GM23338 (cell line): Measurements from ENCODE around the gene ABHD12. TPM values are rescaled to one million over a fixed set of nuclear protein-coding genes. Genes with fewer than 3 reads are reported as not detected.

Experiments
- ATAC-seq: fragments of 200-7000 bp; cut with Tn5 transposase; 3 replicates; pipeline ENCODE4 v1.9.1; 2020
- DNase-seq: peaks from one replicate; pipeline ENCODE4 v3.0.0-alpha.2; 2015; ENCODE audit warnings: low spot score
- H2AFZ ChIP-seq: fragments of 200-600 bp; sonication (generic); 2 replicates; pipeline ENCODE4 v1.8.0; 2016; ENCODE audit warnings: antibody characterized with exemption, mild to moderate bottlenecking, moderate library complexity
- H3F3A ChIP-seq: fragments of 200-600 bp; sonication (generic); replicated peaks from 2 replicates; pipeline ENCODE4 v1.8.0; 2017; ENCODE audit warnings: antibody characterized with exemption, mixed run types, low read depth
- H3K27ac ChIP-seq: fragments of 200-600 bp; sonication (generic); 2 replicates; pipeline ENCODE4 v1.6.1; 2016; ENCODE audit warnings: low read depth
- H3K27me3 ChIP-seq: fragments of 200-600 bp; sonication (generic); 2 replicates; pipeline ENCODE4 v1.8.0; 2016; ENCODE audit warnings: mild to moderate bottlenecking, mixed run types, moderate library complexity; ENCODE audit not compliant: insufficient read depth
- H3K36me3 ChIP-seq: fragments of 200-600 bp; sonication (generic); 2 replicates; pipeline ENCODE4 v1.8.0; 2016; ENCODE audit warnings: mild to moderate bottlenecking; ENCODE audit not compliant: insufficient read depth
- H3K4me1 ChIP-seq: fragments of 200-600 bp; sonication (generic); 2 replicates; pipeline ENCODE4 v1.8.0; 2016; ENCODE audit warnings: mild to moderate bottlenecking, moderate library complexity; ENCODE audit not compliant: insufficient read depth
- H3K4me2 ChIP-seq: fragments of 200-600 bp; sonication (generic); 2 replicates; pipeline ENCODE4 v1.7.1; 2017; ENCODE audit warnings: mixed run types
- H3K4me3 ChIP-seq: fragments of 200-600 bp; sonication (generic); 2 replicates; pipeline ENCODE4 v1.6.1; 2016; ENCODE audit warnings: mixed run types
- H3K79me2 ChIP-seq: fragments of 200-600 bp; sonication (generic); replicated peaks from 2 replicates; pipeline ENCODE4 v1.8.0; 2017; ENCODE audit warnings: mild to moderate bottlenecking; ENCODE audit not compliant: insufficient read depth
- H3K9me2 ChIP-seq: fragments of 200-600 bp; sonication (generic); 2 replicates; pipeline ENCODE4 v1.8.0; 2017; ENCODE audit not compliant: insufficient read depth
- H4K20me1 ChIP-seq: fragments of 200-600 bp; sonication (generic); replicated peaks from 2 replicates; pipeline ENCODE4 v1.8.0; 2017; ENCODE audit warnings: mild to moderate bottlenecking; ENCODE audit not compliant: insufficient read depth
- H3K27ac Mint-ChIP-seq: 2 replicates; pipeline ENCODE4 v1.8.0; 2020; ENCODE audit warnings: inconsistent platforms, mild to moderate bottlenecking, moderate library complexity, mixed read lengths
- H3K27me3 Mint-ChIP-seq: 3 replicates; pipeline ENCODE4 v1.8.0; 2022; ENCODE audit warnings: low read depth, mild to moderate bottlenecking, moderate library complexity, mixed read lengths, inconsistent platforms; ENCODE audit not compliant: insufficient read depth, poor library complexity
- H3K36me3 Mint-ChIP-seq: 3 replicates; pipeline ENCODE4 v1.8.0; 2021; ENCODE audit warnings: low read depth, mild to moderate bottlenecking, inconsistent platforms, moderate library complexity, mixed read lengths
- H3K4me1 Mint-ChIP-seq: 3 replicates; pipeline ENCODE4 v1.8.0; 2020; ENCODE audit warnings: mild to moderate bottlenecking, inconsistent platforms, mixed read lengths
- H3K4me3 Mint-ChIP-seq: 3 replicates; pipeline ENCODE4 v1.8.0; 2021; ENCODE audit warnings: moderate library complexity, mild to moderate bottlenecking, inconsistent platforms, mixed read lengths
- H3K9me3 Mint-ChIP-seq: 3 replicates; pipeline ENCODE4 v1.8.0; 2020; ENCODE audit warnings: moderate library complexity, mild to moderate bottlenecking, inconsistent platforms, mixed read lengths
- CREB1 ChIP-seq: fragments of 250-450 bp; sonication (Bioruptor Pico); IDR thresholded peaks from 2 replicates; pipeline ENCODE4 v1.5.0; 2020; ENCODE audit warnings: low read depth, mild to moderate bottlenecking, moderate library complexity
- CTCF ChIP-seq, 2 experiments: fragments of 200-600 bp in 1 of 2; sonication (generic) in 1 of 2; conservative IDR thresholded peaks; 2 replicates each; pipeline versions ENCODE4 v1.5.1 to v1.6.1; 2016 to 2017; ENCODE audit warnings: antibody characterized with exemption in 2 of 2, low read depth in 2 of 2, mild to moderate bottlenecking in 2 of 2, moderate library complexity in 1 of 2
- ETS1 ChIP-seq: IDR thresholded peaks from 2 replicates; pipeline ENCODE4 v1.6.1; 2016; ENCODE audit warnings: antibody characterized with exemption
- EZH2 ChIP-seq: fragments of 200-600 bp; sonication (generic); IDR thresholded peaks from one replicate; pipeline ENCODE4 v1.8.0; 2017; ENCODE audit warnings: antibody characterized with exemption, mild to moderate bottlenecking, low read depth; ENCODE audit not compliant: unreplicated experiment
- EZH2phosphoT487 ChIP-seq: fragments of 200-600 bp; sonication (generic); IDR thresholded peaks from one replicate; pipeline ENCODE4 v1.8.1; 2018; ENCODE audit warnings: antibody characterized with exemption; ENCODE audit not compliant: unreplicated experiment
- JUNB ChIP-seq: IDR thresholded peaks from one replicate; pipeline ENCODE4 v1.6.1; 2016; ENCODE audit warnings: antibody characterized with exemption; ENCODE audit not compliant: unreplicated experiment
- NANOG ChIP-seq: IDR thresholded peaks from 2 replicates; pipeline ENCODE4 v1.6.1; 2016; ENCODE audit warnings: antibody characterized with exemption, borderline replicate concordance
- POLR2AphosphoS5 ChIP-seq: IDR thresholded peaks from 2 replicates; pipeline ENCODE4 v1.6.1; 2016; ENCODE audit warnings: antibody characterized with exemption, low read depth
- REST ChIP-seq: IDR thresholded peaks from one replicate; pipeline ENCODE4 v1.6.1; 2018; ENCODE audit warnings: antibody characterized with exemption; ENCODE audit not compliant: unreplicated experiment
- STAT1 ChIP-seq: IDR thresholded peaks from one replicate; pipeline ENCODE4 v1.6.1; 2016; ENCODE audit warnings: antibody characterized with exemption; ENCODE audit not compliant: unreplicated experiment
- ZNF114 ChIP-seq: fragments of 250-450 bp; sonication (Bioruptor Pico); IDR thresholded peaks from 2 replicates; pipeline ENCODE4 v1.5.0; 2020; ENCODE audit warnings: mild to moderate bottlenecking, moderate library complexity
- ZNF331 ChIP-seq: fragments of 250-450 bp; sonication (Bioruptor Pico); IDR thresholded peaks from 2 replicates; pipeline ENCODE4 v1.5.0; 2020; ENCODE audit warnings: low read depth, mild to moderate bottlenecking, moderate library complexity
- ZNF462 ChIP-seq: fragments of 250-450 bp; sonication (Bioruptor Pico); IDR thresholded peaks from 2 replicates; pipeline ENCODE4 v1.5.0; 2020; ENCODE audit warnings: mild to moderate bottlenecking, moderate library complexity
- polyA plus RNA-seq: library from polyadenylated mRNA; unstranded; fragments of >200 nt; fragmentation: Nextera tagmentation; extraction: Ambion mirVana; gene quantifications from 2 replicates; pipeline ENCODE4 v1.2.1, GENCODE V29; 2016
- total RNA-seq: library from RNA; depleted of rRNA; stranded (reverse); fragments of >200 nt; shearing (Covaris generic); gene quantifications from 2 replicates; pipeline ENCODE4 v1.2.3, GENCODE V29; 2014

The ABHD12 gene
- total and polyA plus RNA-seq, 2 experiments from 2014 or later: 40.2 to 57.8 TPM

GRCh38 chr20:25303292-25304024 is 87.2 kb downstream of the ABHD12 start:
- Mint-ChIP-seq H3K4me3 (no peak overlapping the region), H3K9me3 (no peaks in the 10 kb centered on the region; the same call in 2 of the 3 replicates), H3K27me3 (peaks cover 11% of the 10 kb centered on the region), H3K4me1 (no peaks in the 10 kb centered on the region), H3K36me3 (peaks cover 33% of the 10 kb centered on the region), H3K27ac (no peak overlapping the region)
- TF ChIP-seq STAT1: no peak
- TF ChIP-seq ETS1: no peak
- TF ChIP-seq EZH2phosphoT487: no peak
- no peak for TF ChIP-seq EZH2
- TF ChIP-seq CTCF (conservative IDR thresholded peaks at IDR 0.05; ENCODE audit: low read depth in 2 of 2): no peak
- TF ChIP-seq POLR2AphosphoS5: no peak
- TF ChIP-seq ZNF114 (CRISPR knock-in tag): no peak
- no peak for TF ChIP-seq JUNB
- TF ChIP-seq ZNF462 (CRISPR knock-in tag): no peak
- no peak for TF ChIP-seq ZNF331 (CRISPR knock-in tag)
- no peak for TF ChIP-seq CREB1
- no peak for TF ChIP-seq REST
- no peak for TF ChIP-seq NANOG
- Histone ChIP-seq H3K27ac (no peak overlapping the region), H3F3A (0 out of 2 replicates have a peak, but pooled peaks cover 4% of the 10 kb centered on the region), H3K4me1 (no peaks in the 10 kb centered on the region), H3K36me3 (0 out of 2 replicates have a peak, but pooled peaks cover 9% of the 10 kb centered on the region), H3K79me2 (no peaks in the 10 kb centered on the region), H3K4me2 (no peak overlapping the region), H3K27me3 (no peaks in the 10 kb centered on the region), H3K4me3 (no peak overlapping the region), H3K9me2 (no peaks in the 10 kb centered on the region), H4K20me1 (no peaks in the 10 kb centered on the region), H2AFZ (no peak overlapping the region)
- DNase-seq (no peak), ATAC-seq (no peak)
